PFSK-1 (cell line): ENCODE measurements around the gene NFIX.

Experiments used
- FOXP2 ChIP-seq: optimal IDR thresholded peaks from 2 replicates; pipeline ENCODE3; 2011; ENCODE audit warnings: borderline replicate concordance, control low read depth, inconsistent platforms; ENCODE audit not compliant: insufficient read depth; ENCODE audit errors: extremely low read length, extremely low read depth
- POLR2AphosphoS5 ChIP-seq: IDR thresholded peaks from 2 replicates; pipeline ENCODE4 v1.6.1; 2012; ENCODE audit warnings: low read depth, mild to moderate bottlenecking, control low read depth, low read length, moderate library complexity
- SIN3A ChIP-seq: IDR thresholded peaks from 2 replicates; pipeline ENCODE4 v1.6.1; 2012; ENCODE audit warnings: mild to moderate bottlenecking, low read length, moderate library complexity, borderline replicate concordance; ENCODE audit not compliant: insufficient read depth
- TAF1 ChIP-seq: IDR thresholded peaks from 2 replicates; pipeline ENCODE4 v1.6.1; 2012; ENCODE audit warnings: low read length, control low read depth, borderline replicate concordance; ENCODE audit not compliant: insufficient read depth
- TF ChIP-seq, protein P1 (sequence below), 2 experiments: IDR thresholded peaks; 2 replicates each; pipeline versions ENCODE4 v1.6.1 to v1.8.0; 2011 to 2012; ENCODE audit warnings: low read depth in 2 of 2, low read length in 2 of 2, control low read depth in 1 of 2, inconsistent platforms in 1 of 2, mild to moderate bottlenecking in 1 of 2, moderate library complexity in 1 of 2; ENCODE audit not compliant: insufficient read depth in 1 of 2

NFIX gene

DNA sequence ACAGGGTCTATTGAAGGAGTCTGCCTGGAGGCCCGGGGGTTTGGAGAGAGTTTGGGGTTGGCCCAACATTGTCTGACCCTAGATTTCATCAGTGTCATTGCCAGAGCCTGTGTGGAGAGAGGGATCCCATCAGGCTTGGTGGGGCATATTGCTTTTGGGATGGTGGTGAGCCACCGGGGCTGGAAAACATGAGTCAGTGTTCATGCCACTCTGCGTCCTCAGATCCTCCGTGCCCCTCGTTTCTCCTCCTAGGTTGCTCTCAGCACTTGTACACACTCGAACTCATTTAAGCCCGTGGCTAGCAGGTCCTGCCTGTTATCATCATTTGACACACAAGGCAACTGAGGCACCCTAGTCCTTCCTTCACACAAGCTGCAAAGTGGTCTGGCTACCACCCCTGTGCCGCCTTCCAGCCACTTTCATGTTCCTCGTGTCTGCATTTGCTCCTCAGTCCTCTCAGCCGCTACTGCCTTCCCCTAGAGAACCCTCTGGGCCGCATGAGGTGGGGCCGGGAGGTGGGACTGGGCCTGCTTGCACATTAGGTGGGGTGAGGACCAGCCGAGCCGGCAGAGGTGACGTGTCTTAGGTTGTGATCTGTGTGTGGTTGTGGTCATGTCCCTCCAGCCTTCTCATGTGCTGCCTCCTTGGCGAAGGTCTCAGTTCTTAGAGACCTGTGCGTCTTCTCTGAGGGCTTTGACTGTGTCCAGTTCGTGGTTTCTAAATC is 126.4 kb downstream of the NFIX start:
- no peak for TF ChIP-seq FOXP2
- TF ChIP-seq, protein P1, sequence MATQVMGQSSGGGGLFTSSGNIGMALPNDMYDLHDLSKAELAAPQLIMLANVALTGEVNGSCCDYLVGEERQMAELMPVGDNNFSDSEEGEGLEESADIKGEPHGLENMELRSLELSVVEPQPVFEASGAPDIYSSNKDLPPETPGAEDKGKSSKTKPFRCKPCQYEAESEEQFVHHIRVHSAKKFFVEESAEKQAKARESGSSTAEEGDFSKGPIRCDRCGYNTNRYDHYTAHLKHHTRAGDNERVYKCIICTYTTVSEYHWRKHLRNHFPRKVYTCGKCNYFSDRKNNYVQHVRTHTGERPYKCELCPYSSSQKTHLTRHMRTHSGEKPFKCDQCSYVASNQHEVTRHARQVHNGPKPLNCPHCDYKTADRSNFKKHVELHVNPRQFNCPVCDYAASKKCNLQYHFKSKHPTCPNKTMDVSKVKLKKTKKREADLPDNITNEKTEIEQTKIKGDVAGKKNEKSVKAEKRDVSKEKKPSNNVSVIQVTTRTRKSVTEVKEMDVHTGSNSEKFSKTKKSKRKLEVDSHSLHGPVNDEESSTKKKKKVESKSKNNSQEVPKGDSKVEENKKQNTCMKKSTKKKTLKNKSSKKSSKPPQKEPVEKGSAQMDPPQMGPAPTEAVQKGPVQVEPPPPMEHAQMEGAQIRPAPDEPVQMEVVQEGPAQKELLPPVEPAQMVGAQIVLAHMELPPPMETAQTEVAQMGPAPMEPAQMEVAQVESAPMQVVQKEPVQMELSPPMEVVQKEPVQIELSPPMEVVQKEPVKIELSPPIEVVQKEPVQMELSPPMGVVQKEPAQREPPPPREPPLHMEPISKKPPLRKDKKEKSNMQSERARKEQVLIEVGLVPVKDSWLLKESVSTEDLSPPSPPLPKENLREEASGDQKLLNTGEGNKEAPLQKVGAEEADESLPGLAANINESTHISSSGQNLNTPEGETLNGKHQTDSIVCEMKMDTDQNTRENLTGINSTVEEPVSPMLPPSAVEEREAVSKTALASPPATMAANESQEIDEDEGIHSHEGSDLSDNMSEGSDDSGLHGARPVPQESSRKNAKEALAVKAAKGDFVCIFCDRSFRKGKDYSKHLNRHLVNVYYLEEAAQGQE (IDR thresholded peaks at IDR 0.05; ENCODE audit: insufficient read depth in 1 of 2, low read depth in 2 of 2, low read length in 2 of 2): no peak
- TF ChIP-seq TAF1: no peak
- TF ChIP-seq POLR2AphosphoS5: no peak
- TF ChIP-seq SIN3A: no peak

DNA sequence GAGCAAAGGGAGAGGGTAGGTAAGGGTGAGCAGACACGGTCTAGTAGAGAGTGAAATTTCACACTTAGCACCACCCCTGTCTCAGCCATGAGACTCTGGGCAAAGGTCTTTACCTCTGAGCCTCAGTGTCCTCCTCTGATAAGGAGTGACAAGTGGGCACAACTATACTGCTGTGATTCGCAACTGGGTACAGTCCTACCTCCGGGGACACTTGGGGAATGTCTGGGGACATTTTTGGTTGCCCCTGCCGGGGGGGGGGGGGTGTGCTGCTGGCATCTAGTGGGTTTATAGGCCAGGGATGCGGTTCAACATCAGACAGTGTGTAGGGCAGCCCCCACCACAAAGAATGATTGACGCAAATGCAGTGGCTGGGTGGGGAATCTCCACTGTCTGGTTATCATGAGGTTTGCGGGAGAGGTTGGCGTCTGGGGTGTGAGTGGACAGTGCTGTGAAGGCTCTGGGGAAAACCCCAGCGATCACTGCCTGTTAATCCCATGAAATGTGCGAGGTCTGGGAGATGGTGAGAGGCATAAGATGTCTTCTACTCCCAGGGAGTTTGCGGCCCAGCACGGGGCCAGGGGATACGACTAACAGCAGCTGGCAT is 127.1 kb downstream of the NFIX start:
- no peak for TF ChIP-seq SIN3A
- TF ChIP-seq, protein P1 (IDR thresholded peaks at IDR 0.05; ENCODE audit: insufficient read depth in 1 of 2, low read depth in 2 of 2, low read length in 2 of 2): no peak
- TF ChIP-seq TAF1: no peak
- no peak for TF ChIP-seq POLR2AphosphoS5
- no peak for TF ChIP-seq FOXP2

DNA sequence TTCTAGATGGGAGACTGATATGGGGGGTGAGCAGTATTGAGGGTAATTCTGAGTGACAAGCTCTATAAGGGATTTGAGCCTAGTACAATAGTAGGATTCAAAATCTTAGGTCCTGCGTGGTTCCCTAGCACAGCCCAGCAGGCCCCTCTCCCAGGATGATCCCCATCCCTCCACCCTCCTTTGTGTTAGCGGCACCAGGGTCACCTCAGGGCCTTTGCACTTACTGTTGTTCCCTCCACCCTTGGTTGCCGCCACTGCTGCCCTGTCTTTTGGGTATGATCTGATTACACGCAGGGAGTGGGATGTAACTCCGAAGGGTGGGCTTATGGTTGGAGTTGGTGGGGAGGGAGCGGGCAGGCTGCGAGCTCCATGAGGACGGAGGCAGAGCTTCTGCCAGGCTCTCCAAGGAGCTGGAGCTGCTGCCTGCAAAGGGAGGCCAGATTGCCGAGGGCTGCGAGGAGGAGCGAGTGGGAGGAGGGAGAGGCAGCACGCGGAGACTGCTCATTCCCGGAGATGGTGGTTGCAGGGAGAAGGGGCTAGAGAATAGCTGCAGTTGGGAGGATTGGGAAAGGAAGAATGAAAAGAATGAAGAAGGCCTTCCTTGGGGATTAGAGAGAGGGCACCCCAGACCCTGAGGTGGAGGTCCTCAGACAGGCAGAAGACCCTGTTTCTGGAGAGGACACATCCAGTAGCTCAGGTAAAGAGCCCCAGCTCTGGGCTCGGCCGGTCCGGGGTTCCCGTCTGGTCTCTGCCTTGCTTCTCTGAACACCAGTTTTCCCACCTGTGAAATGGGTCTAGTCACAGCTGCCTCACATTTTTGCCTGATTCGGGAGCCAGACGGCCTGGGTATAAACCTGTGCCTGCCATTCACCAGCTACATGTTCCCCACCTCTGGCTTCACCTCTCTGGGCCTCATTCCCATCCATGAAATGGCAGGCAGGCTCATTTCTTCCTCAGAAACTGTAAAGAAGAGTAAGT is 128.0 kb downstream of the NFIX start:
- TF ChIP-seq TAF1 (no peak), POLR2AphosphoS5 (no peak), FOXP2 (no peak), SIN3A (no peak)
- TF ChIP-seq, protein P1 (IDR thresholded peaks at IDR 0.05; ENCODE audit: insufficient read depth in 1 of 2, low read depth in 2 of 2, low read length in 2 of 2): no peak

DNA sequence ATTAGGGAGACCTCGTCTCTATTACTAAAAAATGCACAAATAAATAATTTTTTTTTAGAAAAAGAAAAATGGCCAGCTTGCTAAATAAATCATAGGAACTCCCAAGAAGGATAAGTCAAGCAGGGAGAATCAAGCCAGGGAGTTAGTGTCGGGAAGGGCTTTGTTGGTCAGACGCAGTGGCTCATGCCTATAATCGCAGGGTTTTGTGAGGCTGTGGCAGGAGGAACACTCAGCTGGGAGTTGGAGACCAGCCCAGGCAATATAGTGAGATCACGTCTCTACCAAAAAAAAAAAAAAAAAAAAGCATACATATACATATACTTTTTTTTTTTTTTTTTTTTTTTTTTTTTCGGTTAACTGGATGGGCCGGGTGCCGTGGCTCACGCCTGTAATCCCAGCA is 131.8 kb downstream of the NFIX start:
- TF ChIP-seq POLR2AphosphoS5 (no peak), SIN3A (no peak), FOXP2 (no peak), TAF1 (no peak)
- TF ChIP-seq, protein P1 (IDR thresholded peaks at IDR 0.05; ENCODE audit: insufficient read depth in 1 of 2, low read depth in 2 of 2, low read length in 2 of 2): no peak
